GM19238 (cell line): ENCODE data around the gene SCFD2.

Experiments
- DNase-seq: peaks from one replicate; pipeline ENCODE4 v3.0.0; 2011; ENCODE audit warnings: low spot score; ENCODE audit not compliant: insufficient read length

Gene SCFD2

GRCh38 chr4:53016099-53016820 lies 349.6 kb downstream of the SCFD2 start:
- DNase-seq = no peak

- DNase-seq = no peak
Observed at GRCh38 chr4:53015681-53016080, 350.2 kb downstream of the SCFD2 start.

GRCh38 chr4:53014881-53015280 lies 351.0 kb downstream of the SCFD2 start:
- no peak for DNase-seq

DNA sequence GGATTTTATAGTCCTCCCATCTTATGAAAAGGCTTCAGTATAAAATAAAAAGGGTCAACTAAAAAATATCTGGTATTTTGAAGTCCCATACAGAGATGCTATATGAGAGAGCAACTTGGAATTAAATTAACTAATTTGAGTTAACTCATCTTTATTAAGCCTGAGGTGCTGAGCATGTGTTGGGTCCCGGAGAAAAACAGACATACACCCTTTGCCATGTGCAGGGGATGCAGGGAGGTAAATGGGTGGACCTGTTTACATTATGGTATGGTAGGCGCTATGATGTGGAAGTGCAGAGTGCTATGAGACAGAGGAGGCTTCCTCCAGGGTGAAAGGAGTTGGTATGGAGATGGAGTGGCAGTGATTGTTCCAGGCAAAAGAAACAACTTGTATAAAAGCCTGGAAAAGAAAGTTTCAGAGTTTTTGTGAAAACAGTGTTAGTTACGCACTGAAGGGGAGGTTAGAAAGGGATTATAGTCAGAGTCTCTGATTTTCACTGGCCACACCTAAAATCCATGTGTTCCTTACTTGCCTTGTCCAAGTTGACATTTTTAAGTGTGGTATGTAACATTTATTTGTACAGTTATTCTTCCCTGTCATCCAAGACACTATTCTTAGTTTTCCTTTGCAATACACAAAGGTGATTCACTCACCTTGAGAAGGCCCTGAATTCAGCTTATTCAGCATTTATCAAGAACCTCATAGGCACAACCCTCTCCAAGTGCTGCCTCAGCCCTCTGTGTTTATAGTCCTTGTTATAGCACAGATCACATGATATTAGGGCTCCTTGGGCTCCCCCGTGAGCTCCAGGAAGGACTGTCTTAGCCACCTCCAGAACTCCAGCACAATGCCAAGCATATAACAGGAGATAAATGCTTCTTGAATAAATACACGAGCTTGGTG lies 351.7 kb downstream of the SCFD2 start:
- DNase-seq = no peak

- no peak for DNase-seq
Observed at GRCh38 chr4:53012738-53013137, 353.1 kb downstream of the SCFD2 start.

- DNase-seq = no peak
Observed at GRCh38 chr4:53011259-53011905, 354.5 kb downstream of the SCFD2 start.

DNA sequence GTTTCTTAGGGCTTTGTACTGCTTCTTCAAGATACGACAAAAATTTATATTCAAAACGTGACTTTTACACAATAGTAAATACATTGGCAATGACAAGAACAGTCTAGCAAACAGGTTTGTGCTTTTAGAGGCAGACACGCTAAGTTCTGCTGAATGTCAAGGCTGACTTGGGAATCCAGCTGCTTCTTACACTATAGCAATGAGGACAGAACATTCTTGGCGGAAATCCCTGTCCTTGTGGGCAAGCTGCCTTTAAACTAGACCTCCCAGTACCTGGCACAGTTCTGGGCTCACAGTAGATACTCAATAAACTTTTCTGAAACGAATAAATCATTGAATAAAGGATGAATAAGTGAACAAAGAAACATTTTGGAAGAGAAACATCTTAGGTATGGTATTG lies 355.5 kb downstream of the SCFD2 start:
- DNase-seq = no peak

DNA sequence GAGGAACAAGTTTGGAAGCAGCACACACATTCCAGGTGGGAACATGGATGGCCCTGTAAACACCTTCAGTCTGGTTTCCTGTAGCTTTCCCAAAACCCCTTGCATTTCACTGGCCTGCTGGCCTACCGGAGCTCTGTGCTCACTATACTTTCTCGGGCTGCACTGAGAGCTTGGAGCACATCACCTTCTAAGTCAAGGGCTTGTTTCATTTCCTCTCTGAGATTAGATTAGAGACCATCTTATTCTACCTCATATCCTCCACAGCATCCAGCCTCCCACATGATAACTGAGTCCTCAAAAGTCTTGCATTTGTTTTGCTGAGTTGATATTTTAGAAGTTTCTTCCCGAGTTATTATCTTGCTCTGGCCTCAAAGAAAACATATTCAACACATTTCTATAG lies 356.0 kb downstream of the SCFD2 start:
- no peak for DNase-seq

- no peak for DNase-seq
Observed at GRCh38 chr4:53007024-53007423, 358.8 kb downstream of the SCFD2 start.

DNA sequence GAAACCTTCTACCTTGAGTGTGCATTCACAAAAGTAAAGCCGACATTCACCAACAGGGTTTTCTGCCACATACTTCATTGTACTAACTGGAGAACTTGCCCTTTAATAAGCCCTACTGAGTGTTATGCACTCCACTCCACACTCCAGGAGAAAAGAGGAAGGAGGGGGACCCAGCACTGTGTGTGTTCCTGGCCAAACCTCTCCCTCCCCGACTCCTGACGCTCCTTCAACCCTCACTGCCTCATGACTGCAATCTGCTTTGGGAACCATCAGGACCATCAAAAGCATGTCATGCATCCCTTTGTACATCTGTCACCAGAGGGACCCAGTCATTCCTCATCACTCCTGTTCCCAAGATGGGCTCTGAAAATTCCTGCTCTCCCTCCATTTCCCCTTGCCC lies 360.1 kb downstream of the SCFD2 start:
- DNase-seq = no peak

DNA sequence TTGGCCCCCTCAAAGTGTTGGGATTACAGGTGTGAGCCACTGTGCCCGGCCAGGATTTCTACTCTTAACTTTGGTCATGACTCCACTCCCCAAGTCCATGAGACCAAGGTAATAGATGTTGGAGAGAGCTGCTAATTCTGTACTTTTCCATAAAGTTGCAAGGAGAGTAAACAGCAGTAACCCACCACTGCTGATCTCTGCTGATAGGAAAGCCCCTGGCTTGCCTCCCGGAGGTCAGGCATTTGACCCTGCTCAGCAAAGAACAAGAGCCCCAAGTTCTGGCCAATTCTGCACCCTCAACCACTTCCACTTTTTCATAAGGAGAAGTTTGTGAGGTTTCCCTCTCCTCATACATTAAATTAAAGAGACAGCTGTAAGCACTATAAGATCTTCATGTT lies 360.7 kb downstream of the SCFD2 start:
- no peak for DNase-seq

- no peak for DNase-seq
Observed at GRCh38 chr4:53004497-53005148, 361.2 kb downstream of the SCFD2 start.

- no peak for DNase-seq
Observed at GRCh38 chr4:53003959-53004358, 361.9 kb downstream of the SCFD2 start.

- DNase-seq = no peak
Observed at GRCh38 chr4:53000560-53000959, 365.3 kb downstream of the SCFD2 start.

DNA sequence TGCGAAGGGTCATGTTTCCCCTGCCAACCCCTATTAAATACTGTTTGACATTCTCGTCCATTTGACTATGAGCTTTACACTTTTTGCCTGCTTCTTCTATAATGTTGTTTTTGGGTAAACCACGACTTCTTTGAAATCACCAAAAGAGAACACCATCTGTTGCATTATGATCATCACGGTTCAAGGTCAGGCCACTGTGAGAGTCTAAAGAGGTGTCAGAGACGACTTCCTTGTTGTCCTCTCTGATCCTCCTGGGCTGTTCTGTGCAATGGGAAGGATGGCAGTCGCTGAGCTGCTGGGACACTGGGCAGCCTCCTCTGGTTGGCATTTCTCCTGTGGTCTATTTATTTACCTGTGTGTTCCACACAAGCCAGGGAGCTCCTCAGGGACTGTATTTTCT lies 366.2 kb downstream of the SCFD2 start:
- no peak for DNase-seq

DNA sequence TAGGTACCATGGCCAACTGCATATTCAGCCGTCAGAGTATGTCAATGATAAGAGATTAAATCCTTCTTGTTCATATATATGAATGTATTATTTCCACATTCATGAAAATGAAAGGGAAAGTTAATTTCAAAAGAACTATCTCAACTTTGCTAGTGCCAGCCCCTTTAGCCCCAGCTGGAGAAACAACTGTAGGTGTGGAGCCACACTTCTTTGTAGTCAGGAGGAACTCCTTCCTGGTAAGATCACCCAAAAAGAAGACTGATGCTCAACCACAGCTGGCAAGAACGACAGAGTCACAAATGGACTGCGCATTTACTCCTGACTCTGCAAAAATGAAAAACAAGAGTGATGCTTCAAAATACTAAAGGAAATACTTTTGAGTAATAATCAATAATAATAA lies 367.4 kb downstream of the SCFD2 start:
- DNase-seq = no peak

DNA sequence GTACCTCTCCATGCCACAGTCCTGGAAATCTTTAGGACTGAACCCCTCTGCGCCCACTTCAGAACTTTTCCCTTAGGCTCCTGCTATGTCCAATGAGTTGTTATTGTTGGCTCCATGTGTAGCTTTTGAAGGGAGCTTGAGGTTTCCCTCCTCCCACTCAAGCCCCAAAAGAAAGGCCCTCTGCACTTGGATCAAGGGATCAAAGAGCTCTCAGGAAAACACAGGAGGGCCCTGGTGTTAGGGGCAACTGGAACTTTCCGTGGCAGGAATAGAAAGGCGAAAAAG lies 368.8 kb downstream of the SCFD2 start:
- DNase-seq = no peak

DNA sequence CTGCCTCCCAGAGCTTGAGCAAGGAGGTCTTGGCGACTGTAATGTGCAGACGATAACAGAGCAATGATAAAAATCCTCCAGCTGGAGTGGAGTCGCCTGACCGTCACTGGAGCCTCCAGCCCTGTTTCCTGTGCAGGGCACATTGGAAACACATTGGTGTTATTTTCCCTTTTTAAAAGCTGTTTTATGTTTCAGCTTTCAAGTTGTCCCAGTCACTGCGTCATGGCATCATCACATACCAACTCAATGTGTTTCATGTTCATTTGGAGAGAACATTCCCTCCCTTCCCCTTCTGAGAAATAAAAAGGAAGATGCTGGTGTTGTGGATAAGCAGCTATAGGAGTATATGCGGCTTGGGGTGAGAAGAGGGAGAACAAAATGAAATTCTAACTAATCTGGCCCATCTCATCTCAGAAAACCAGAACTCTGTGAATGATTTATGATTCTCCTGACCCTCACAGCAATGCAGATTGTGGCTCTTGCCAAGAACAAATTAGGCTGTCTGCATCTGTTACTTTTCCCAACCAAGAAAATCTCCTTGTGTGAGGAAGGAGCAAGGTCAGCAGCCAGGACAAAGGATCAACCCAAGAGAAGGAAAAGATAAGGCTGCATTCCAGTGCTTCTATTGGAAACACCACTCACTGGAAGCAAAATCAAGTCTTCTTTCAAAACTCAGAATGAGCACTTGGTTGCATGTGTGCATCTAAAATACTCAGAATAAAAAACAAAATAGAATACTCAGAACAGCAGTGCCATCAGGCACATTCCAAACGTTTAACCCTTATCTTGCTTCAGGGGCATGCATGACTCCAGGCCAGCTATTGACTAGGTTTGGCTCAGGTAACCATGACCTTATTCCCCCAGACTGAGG lies 369.4 kb downstream of the SCFD2 start:
- DNase-seq = no peak

DNA sequence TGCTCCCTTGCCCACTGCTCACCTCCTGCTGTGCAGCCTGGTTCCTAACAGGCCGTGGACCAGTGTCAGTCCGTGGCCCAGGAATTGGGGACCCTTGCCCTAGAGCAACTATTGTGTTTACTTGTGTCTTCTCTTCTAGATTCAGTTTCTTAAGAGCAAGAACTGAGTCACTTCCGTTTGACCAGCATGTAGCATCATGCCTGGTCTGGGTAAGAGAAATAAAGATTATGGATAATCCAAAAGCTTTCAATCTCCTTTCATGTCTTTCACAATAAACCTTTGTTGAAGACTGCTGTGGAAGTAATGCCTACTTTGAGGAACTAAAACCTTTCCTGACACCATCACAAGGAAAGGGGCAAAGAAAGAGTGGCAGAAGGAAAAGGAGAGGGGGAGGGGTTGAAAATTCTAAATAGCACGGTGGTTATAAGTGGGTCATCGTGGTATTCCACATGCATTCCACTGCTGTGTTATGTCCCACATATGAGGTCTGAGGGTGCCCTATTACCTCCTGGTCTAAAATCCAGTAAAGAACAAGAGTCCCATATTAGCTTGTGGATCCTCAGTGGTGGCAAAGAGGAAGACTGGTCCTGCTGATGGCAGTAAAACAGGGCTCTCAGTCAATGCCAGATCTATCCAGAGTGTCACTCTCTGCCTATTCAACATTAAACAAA lies 370.4 kb downstream of the SCFD2 start:
- no peak for DNase-seq

- DNase-seq = no peak
Observed at GRCh38 chr4:52994567-52994966, 371.3 kb downstream of the SCFD2 start.
